CD8-positive, alpha-beta memory T cell (primary cell): ENCODE results near the gene ZNF614. TPM values are rescaled to one million over a fixed set of nuclear protein-coding genes. Genes with fewer than 3 reads are reported as not detected.

Experiments used
- CTCF ChIA-PET: fragments of 350-600 bp; sonication (Branson Sonifier 250); formaldehyde crosslinking; loops from one replicate; lab custom pipeline; 2021; ENCODE audit warnings: antibody characterized with exemption; lab: Charles Lee
- POLR2A ChIA-PET: fragments of 350-600 bp; sonication (Branson Sonifier 250); formaldehyde crosslinking; loops from one replicate; lab custom pipeline; 2021; ENCODE audit warnings: antibody characterized with exemption; lab: Charles Lee
- DNase-seq, 5 donors: peaks; one replicate each; pipeline versions ENCODE4 v3.0.0 to v3.0.0-alpha.2; 2020 to 2022; ENCODE audit warnings: mixed read lengths in 1 of 5
- H3K27ac ChIP-seq: one replicate; pipeline ENCODE4 v1.7.0; 2013; ENCODE audit warnings: low read depth, mild to moderate bottlenecking, low read length, moderate library complexity
- H3K27me3 ChIP-seq: 2 replicates; pipeline ENCODE4 v1.7.0; 2013; ENCODE audit warnings: low read length, mild to moderate bottlenecking; ENCODE audit not compliant: insufficient read depth, poor library complexity, severe bottlenecking
- H3K36me3 ChIP-seq: 2 replicates; pipeline ENCODE4 v1.7.0; 2013; ENCODE audit warnings: mild to moderate bottlenecking, low read length, moderate library complexity; ENCODE audit not compliant: insufficient read depth
- H3K4me1 ChIP-seq: 2 replicates; pipeline ENCODE4 v1.7.0; 2013; ENCODE audit warnings: mild to moderate bottlenecking, low read length, moderate library complexity; ENCODE audit not compliant: insufficient read depth
- H3K4me3 ChIP-seq: 2 replicates; pipeline ENCODE4 v1.7.0; 2013; ENCODE audit warnings: mild to moderate bottlenecking, low read length
- H3K9me3 ChIP-seq: 2 replicates; pipeline ENCODE4 v1.7.0; 2013; ENCODE audit warnings: mild to moderate bottlenecking, low read length
- H3K27ac Mint-ChIP-seq, 8 donors: one replicate each; pipeline ENCODE4 v1.8.0; 2020 to 2021; ENCODE audit warnings: mixed read lengths in 8 of 8, mild to moderate bottlenecking in 6 of 8, inconsistent platforms in 3 of 8, moderate library complexity in 3 of 8
- H3K27me3 Mint-ChIP-seq, 2 donors: one replicate each; pipeline ENCODE4 v1.8.0; 2020 to 2021; ENCODE audit warnings: mixed read lengths in 2 of 2, mild to moderate bottlenecking in 1 of 2, moderate library complexity in 1 of 2
- H3K36me3 Mint-ChIP-seq, 3 donors: one replicate each; pipeline ENCODE4 v1.8.0; 2020 to 2021; ENCODE audit warnings: mixed read lengths in 3 of 3, inconsistent platforms in 1 of 3, mild to moderate bottlenecking in 1 of 3
- H3K4me1 Mint-ChIP-seq, 3 donors: one replicate each; pipeline ENCODE4 v1.8.0; 2020 to 2021; ENCODE audit warnings: mixed read lengths in 3 of 3, inconsistent platforms in 1 of 3, mild to moderate bottlenecking in 1 of 3
- H3K4me3 Mint-ChIP-seq, 7 donors: one replicate each; pipeline ENCODE4 v1.8.0; 2020 to 2021; ENCODE audit warnings: mixed read lengths in 7 of 7, mild to moderate bottlenecking in 6 of 7, moderate library complexity in 4 of 7, inconsistent platforms in 2 of 7
- H3K9me3 Mint-ChIP-seq, 5 donors: one replicate each; pipeline ENCODE4 v1.8.0; 2020 to 2022; ENCODE audit warnings: mixed read lengths in 5 of 5, mild to moderate bottlenecking in 3 of 5, moderate library complexity in 2 of 5, inconsistent platforms in 1 of 5
- polyA plus RNA-seq: library from polyadenylated mRNA; unstranded; fragments of 300-500 nt; fragmentation: Illumina TruSeq; gene quantifications from one replicate; pipeline ENCODE4 v1.2.3, GENCODE V29; 2021
- total RNA-seq, 2 experiments: library from RNA; stranded (reverse); gene quantifications; one replicate each; pipeline ENCODE4 v1.2.3, GENCODE V29; 2021

ZNF614 gene
- total and polyA plus RNA-seq, 3 experiments from 2014 or later: 7.2 to 13.0 (median 12.3) TPM

DNA sequence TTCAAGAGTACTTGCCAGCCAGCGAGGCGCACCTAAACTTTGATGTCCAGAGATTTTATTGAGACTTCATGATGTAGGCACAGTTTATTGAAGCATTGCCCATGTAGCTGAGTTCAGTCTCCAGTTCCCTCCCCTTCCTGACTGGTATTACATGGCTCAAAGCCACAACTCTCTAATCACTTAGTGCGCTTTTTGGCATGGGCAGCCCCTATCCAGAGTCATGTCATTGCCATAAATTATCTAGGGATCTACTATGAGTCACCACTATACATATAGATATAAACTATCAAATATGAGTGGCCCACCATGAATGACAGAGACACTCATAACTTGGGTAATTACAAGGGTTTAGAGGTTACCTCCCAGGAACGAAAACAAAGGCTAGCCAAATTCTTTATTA is 7.7 kb downstream of the ZNF614 start:
- no peak for DNase-seq
- H3K4me3 ChIP-seq: peak overlapping the region; percentile 21
- ChIA-PET POLR2A (no interaction called here), CTCF (no interaction called here)
- no peak overlapping the region for H3K27ac ChIP-seq
- H3K27ac Mint-ChIP-seq: no peak overlapping the region
- H3K27me3 Mint-ChIP-seq: no peaks in the 10 kb centered on the region
- H3K4me3 Mint-ChIP-seq: no peak overlapping the region
- peaks cover 1 to 9% (median 4%) of the 10 kb centered on the region in 3 donors for H3K4me1 Mint-ChIP-seq
- peaks cover 52 to 93% (median 89%) of the 10 kb centered on the region in 5 donors for H3K9me3 Mint-ChIP-seq
- H3K36me3 Mint-ChIP-seq: peaks cover 67 to 96% (median 94%) of the 10 kb centered on the region in 3 donors
- H3K9me3 ChIP-seq: peaks cover 69% of the 10 kb centered on the region
- H3K36me3 ChIP-seq: peaks cover 73% of the 10 kb centered on the region
- H3K27me3 ChIP-seq: no peaks in the 10 kb centered on the region
- H3K4me1 ChIP-seq: no peaks in the 10 kb centered on the region

GRCh38 chr19:52010674-52011073 is 17.5 kb downstream of the ZNF614 start:
- peaks cover 7 to 62% (median 36%) of the 10 kb centered on the region in 3 donors for H3K36me3 Mint-ChIP-seq
- Histone ChIP-seq H3K4me3 (no peak overlapping the region), H3K27ac (no peak overlapping the region), H3K27me3 (no peaks in the 10 kb centered on the region), H3K4me1 (peaks cover 10% of the 10 kb centered on the region), H3K9me3 (peaks cover 21% of the 10 kb centered on the region), H3K36me3 (no peaks in the 10 kb centered on the region)
- H3K4me1 Mint-ChIP-seq: peaks cover 22 to 27% (median 25%) of the 10 kb centered on the region in 3 donors
- peak overlapping the region in 2 of 7 donors; percentile 5 to 40 for H3K4me3 Mint-ChIP-seq
- DNase-seq: no peak
- H3K9me3 Mint-ChIP-seq: peaks cover 32 to 63% (median 52%) of the 10 kb centered on the region in 5 donors
- ChIA-PET POLR2A (no interaction called here), CTCF (no interaction called here)
- peak overlapping the region in 1 of 8 donors; percentile 50 for H3K27ac Mint-ChIP-seq
- H3K27me3 Mint-ChIP-seq: no peaks in the 10 kb centered on the region

- H3K4me3 Mint-ChIP-seq: peak within 1 kb of the TSS; percentile 94 to 98 (median 97)
- peaks cover 16 to 68% (median 43%) of the 10 kb centered on the region in 3 donors for H3K36me3 Mint-ChIP-seq
- POLR2A ChIA-PET: interaction anchor here (1.0 to 1.8 kb wide), 3 partner anchors 21 to 181 kb away, joined by 3 to 10 read pairs (median 3); partner anchors contain the start of genes PPP2R1A and ZNF432
- peaks cover 11% of the 10 kb centered on the region for H3K36me3 ChIP-seq
- CTCF ChIA-PET: interaction anchor here (1.1 kb wide), 1 partner anchor 21 kb away, joined by 3 read pairs; the partner anchor contains the start of gene ZNF350
- peaks cover 5% of the 10 kb centered on the region for H3K9me3 ChIP-seq
- H3K27me3 ChIP-seq: no peaks in the 10 kb centered on the region
- peaks cover 32 to 61% (median 48%) of the 10 kb centered on the region in 5 donors for H3K9me3 Mint-ChIP-seq
- H3K4me1 Mint-ChIP-seq: peaks cover 22 to 27% (median 25%) of the 10 kb centered on the region in 3 donors
- DNase-seq: peak; percentile 75 to 90 (median 81)
- H3K4me3 ChIP-seq: peak within 1 kb of the TSS; percentile 94
- peak within 1 kb of the TSS; percentile 91 for H3K27ac ChIP-seq
- H3K27ac Mint-ChIP-seq: peak within 1 kb of the TSS; percentile 64 to 99 (median 96)
- H3K4me1 ChIP-seq: peaks cover 10% of the 10 kb centered on the region
- no peaks in the 10 kb centered on the region for H3K27me3 Mint-ChIP-seq
Measured at GRCh38 chr19:52007806-52008557, 20.2 kb downstream of the ZNF614 start, which contains the start of gene ZNF615. ZNF615 (minus strand) TSS chr19:52008211; CDS start chr19:52003711, 4,500 bp downstream.

DNA sequence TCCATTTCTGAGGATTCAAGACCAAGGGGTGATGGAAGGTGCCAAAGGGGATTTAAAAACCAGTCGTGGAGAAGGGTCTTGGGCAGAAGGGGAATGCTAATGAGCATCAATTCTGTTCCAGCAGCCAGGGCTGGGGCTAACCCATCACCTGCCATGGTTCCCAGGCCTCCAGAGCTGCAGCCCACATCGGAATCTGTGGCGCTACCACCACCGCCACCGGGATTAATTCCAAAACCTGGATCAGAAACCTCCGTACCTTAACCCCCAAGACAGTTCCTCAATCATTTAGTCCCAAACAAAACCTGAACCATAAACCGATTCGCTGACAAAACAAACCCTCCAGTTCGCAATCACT is 20.8 kb downstream of the ZNF614 start:
- Mint-ChIP-seq H3K9me3 (peaks cover 34 to 59% (median 48%) of the 10 kb centered on the region in 5 donors), H3K36me3 (peaks cover 14 to 68% (median 41%) of the 10 kb centered on the region in 3 donors), H3K4me3 (peak overlapping the region; percentile 94 to 98 (median 97)), H3K27me3 (no peaks in the 10 kb centered on the region), H3K4me1 (peaks cover 22 to 27% (median 25%) of the 10 kb centered on the region in 3 donors), H3K27ac (peak overlapping the region; percentile 64 to 99 (median 96))
- H3K27me3 ChIP-seq: no peaks in the 10 kb centered on the region
- ChIA-PET POLR2A (interaction anchor here (1.5 to 1.8 kb wide), 2 partner anchors 41 to 182 kb away, joined by 3 to 10 read pairs; partner anchors contain the start of genes PPP2R1A and ZNF432), CTCF (no interaction called here)
- H3K9me3 ChIP-seq: peaks cover 5% of the 10 kb centered on the region
- peaks cover 10% of the 10 kb centered on the region for H3K4me1 ChIP-seq
- peak overlapping the region; percentile 94 for H3K4me3 ChIP-seq
- no peak for DNase-seq
- H3K27ac ChIP-seq: peak overlapping the region; percentile 91
- peaks cover 11% of the 10 kb centered on the region for H3K36me3 ChIP-seq

DNA sequence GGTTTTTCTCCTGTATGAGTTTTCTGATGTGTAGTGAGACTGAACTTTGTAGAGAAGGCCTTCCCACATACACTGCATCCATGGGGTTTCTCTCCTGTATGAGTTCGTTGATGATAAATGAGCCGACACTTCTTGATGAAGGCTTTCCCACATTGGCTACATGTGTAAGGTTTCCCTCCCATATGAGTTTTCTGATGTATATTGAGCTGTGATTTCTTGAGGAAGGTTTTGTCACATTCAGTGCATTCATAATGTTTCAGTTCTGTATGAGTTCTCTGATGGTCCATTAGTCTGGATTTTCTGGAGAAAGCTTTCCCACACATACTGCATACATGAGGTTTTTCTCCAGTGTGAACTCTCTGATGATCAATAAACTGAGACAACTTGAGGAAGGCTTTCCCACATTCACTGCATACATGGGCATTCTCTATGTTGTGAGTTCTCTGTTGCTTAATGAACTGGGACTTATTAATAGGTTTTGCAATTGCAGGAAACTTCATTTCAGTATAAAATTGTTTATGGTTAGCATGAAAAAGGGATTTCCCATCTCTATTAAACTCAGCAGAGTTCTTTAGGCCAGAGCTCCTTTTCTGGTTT is 34.0 kb downstream of the ZNF614 start:
- peaks cover 26 to 77% (median 73%) of the 10 kb centered on the region in 3 donors for H3K36me3 Mint-ChIP-seq
- Histone ChIP-seq H3K27ac (no peak overlapping the region), H3K9me3 (peaks cover 77% of the 10 kb centered on the region), H3K36me3 (peaks cover 52% of the 10 kb centered on the region), H3K4me1 (no peaks in the 10 kb centered on the region), H3K4me3 (peak overlapping the region; percentile 7), H3K27me3 (no peaks in the 10 kb centered on the region)
- ChIA-PET CTCF (interaction anchor here (1.0 kb wide), 1 partner anchor 97 kb away, joined by 3 read pairs; no protein-coding TSS in a partner anchor), POLR2A (no interaction called here)
- H3K4me1 Mint-ChIP-seq: no peaks in the 10 kb centered on the region
- no peaks in the 10 kb centered on the region for H3K27me3 Mint-ChIP-seq
- DNase-seq: no peak
- no peak overlapping the region for H3K4me3 Mint-ChIP-seq
- peaks cover 35 to 98% (median 93%) of the 10 kb centered on the region in 5 donors for H3K9me3 Mint-ChIP-seq
- no peak overlapping the region for H3K27ac Mint-ChIP-seq

DNA sequence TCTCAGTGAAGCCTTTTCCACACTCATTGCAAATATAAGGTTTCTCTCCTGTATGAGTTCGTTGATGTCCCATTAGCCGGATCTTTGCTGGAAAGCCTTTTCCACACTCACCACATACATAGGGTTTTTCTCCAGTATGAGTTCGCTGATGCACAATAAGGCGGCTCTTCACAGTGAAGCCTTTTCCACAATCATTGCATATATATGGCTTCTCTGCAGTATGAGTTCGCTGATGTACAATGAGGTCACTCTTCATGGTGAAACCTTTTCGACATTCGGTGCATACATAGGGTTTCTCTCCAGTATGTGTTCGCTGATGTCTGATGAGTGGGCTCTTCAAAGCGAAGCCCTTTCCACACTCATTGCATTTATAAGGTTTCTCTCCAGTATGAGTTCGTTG is 34.8 kb downstream of the ZNF614 start:
- Histone ChIP-seq H3K27me3 (no peaks in the 10 kb centered on the region), H3K36me3 (peaks cover 46% of the 10 kb centered on the region), H3K9me3 (peaks cover 82% of the 10 kb centered on the region), H3K27ac (no peak overlapping the region), H3K4me1 (no peaks in the 10 kb centered on the region), H3K4me3 (peak overlapping the region; percentile 7)
- Mint-ChIP-seq H3K4me1 (no peaks in the 10 kb centered on the region), H3K27ac (peak overlapping the region in 1 of 8 donors; percentile 26), H3K4me3 (no peak overlapping the region), H3K9me3 (peaks cover 40 to 98% (median 93%) of the 10 kb centered on the region in 5 donors), H3K36me3 (peaks cover 23 to 75% (median 69%) of the 10 kb centered on the region in 3 donors), H3K27me3 (no peaks in the 10 kb centered on the region)
- DNase-seq: no peak
- ChIA-PET POLR2A (no interaction called here), CTCF (interaction anchor here (1.0 kb wide), 1 partner anchor 98 kb away, joined by 3 read pairs; no protein-coding TSS in a partner anchor)

DNA sequence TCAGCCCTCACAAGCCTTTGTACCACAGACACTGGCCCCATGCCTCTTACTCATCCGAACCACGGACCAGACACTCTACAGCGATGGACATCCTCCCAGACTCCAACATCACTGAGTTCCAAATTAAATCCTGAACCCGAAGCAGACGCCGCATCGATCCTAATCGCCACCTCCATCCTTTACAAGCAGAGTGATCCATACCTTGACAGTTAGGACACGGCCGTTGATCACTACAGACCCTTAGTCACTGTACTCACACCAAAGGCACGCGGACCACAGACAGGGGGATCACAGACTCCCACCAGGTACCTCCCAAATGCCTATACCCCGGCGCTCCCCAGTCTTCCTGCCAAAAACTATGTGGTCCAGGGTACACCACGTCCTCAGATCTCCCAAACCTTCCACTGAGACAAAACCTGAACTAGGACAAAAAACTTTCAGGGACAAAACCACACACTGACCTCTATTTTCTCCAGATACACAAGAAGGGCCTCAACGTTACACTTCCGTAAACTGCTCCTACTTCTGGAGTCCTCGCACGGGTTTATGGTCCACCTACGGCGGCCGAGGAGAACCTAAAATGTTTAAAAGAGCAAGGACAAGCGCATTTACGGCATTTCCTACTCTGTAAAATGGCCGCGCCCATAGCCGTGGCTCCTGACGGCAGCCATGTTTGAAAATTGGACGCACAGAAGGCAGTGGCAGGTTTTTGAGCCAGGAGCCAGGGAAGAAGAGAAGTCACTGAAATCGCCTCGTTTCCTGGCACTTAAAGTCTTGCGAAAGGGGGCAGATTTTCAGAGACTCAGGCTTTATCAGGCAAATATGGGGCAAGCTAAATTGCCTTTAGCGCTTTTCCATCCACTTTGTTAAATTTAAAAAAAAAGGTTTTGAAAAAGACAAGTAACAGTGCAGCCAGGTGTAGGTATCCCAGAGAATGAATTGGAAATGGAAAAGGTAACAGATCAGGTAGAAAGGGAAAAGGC is 41.6 kb downstream of the ZNF614 start, which contains the start of gene ZNF350:
Gene ZNF350, minus strand, starts transcription at position 532 of the 983 bp plus-strand sequence. CDS start 12,480 bp downstream, outside the sequence.
- peaks cover 24 to 63% (median 57%) of the 10 kb centered on the region in 3 donors for H3K36me3 Mint-ChIP-seq
- peak within 1 kb of the TSS; percentile 61 to 98 (median 94) for H3K27ac Mint-ChIP-seq
- Histone ChIP-seq H3K4me3 (peak within 1 kb of the TSS; percentile 85), H3K4me1 (peaks cover 12% of the 10 kb centered on the region), H3K36me3 (peaks cover 7% of the 10 kb centered on the region), H3K27ac (peak within 1 kb of the TSS; percentile 52), H3K27me3 (no peaks in the 10 kb centered on the region), H3K9me3 (peaks cover 52% of the 10 kb centered on the region)
- CTCF ChIA-PET: interaction anchor here (0.9 kb wide), 1 partner anchor 22 kb away, joined by 3 read pairs; the partner anchor contains the start of gene ZNF615
- H3K27me3 Mint-ChIP-seq: no peaks in the 10 kb centered on the region
- peak within 1 kb of the TSS; percentile 95 to 98 (median 97) for H3K4me3 Mint-ChIP-seq
- POLR2A ChIA-PET: interaction anchor here (0.6 to 1.0 kb wide), 3 partner anchors 42 to 203 kb away, joined by 3 to 5 read pairs (median 4); partner anchors contain the start of genes PPP2R1A and ZNF614
- peaks cover 23 to 36% (median 30%) of the 10 kb centered on the region in 3 donors for H3K4me1 Mint-ChIP-seq
- peak; percentile 84 to 94 (median 87) for DNase-seq
- peaks cover 42 to 82% (median 76%) of the 10 kb centered on the region in 5 donors for H3K9me3 Mint-ChIP-seq
